C4-2B (cell line): ENCODE data around the gene ANXA6.

ENCODE experiments used
- ZFX ChIP-seq: fragments of 450-650 bp; IDR thresholded peaks from 2 replicates; pipeline ENCODE4 v1.6.1; 2017
- TF ChIP-seq, protein P1 (sequence below): fragments of 450-650 bp; conservative IDR thresholded peaks from 2 replicates; pipeline ENCODE4 v1.5.1; 2017; ENCODE audit warnings: mild to moderate bottlenecking

- TF ChIP-seq, protein P1, sequence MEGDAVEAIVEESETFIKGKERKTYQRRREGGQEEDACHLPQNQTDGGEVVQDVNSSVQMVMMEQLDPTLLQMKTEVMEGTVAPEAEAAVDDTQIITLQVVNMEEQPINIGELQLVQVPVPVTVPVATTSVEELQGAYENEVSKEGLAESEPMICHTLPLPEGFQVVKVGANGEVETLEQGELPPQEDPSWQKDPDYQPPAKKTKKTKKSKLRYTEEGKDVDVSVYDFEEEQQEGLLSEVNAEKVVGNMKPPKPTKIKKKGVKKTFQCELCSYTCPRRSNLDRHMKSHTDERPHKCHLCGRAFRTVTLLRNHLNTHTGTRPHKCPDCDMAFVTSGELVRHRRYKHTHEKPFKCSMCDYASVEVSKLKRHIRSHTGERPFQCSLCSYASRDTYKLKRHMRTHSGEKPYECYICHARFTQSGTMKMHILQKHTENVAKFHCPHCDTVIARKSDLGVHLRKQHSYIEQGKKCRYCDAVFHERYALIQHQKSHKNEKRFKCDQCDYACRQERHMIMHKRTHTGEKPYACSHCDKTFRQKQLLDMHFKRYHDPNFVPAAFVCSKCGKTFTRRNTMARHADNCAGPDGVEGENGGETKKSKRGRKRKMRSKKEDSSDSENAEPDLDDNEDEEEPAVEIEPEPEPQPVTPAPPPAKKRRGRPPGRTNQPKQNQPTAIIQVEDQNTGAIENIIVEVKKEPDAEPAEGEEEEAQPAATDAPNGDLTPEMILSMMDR = no peak
- no peak for TF ChIP-seq ZFX
Measured at GRCh38 chr5:151085517-151086041, 72.0 kb downstream of the ANXA6 start.
